Activated CD4-positive, alpha-beta T cell treated with anti-CD3 and anti-CD28 coated beads for 36 hours (primary cell): ENCODE results near the gene RASA3. TPM values are rescaled to one million over a fixed set of nuclear protein-coding genes. Genes with fewer than 3 reads are reported as not detected.
"Not testable (repeated sequence)": the region's sequence is repeated elsewhere in the genome, so short reads cannot be mapped to it uniquely, and the experiment has no call there.

Experiments
- ATAC-seq: fragments of 200-7000 bp; cut with Tn5 transposase; one replicate; pipeline ENCODE4 v1.10.0; 2021; ENCODE audit warnings: mild to moderate bottlenecking, moderate library complexity
- CTCF ChIA-PET: fragments of 350-600 bp; sonication (Branson Sonifier 250); formaldehyde crosslinking; loops from one replicate; lab custom pipeline; 2021; ENCODE audit warnings: antibody characterized with exemption; lab: Charles Lee
- POLR2A ChIA-PET: fragments of 350-600 bp; sonication (Branson Sonifier 250); formaldehyde crosslinking; loops from one replicate; lab custom pipeline; 2021; ENCODE audit warnings: antibody characterized with exemption, inconsistent platforms; lab: Charles Lee
- DNase-seq: peaks from one replicate; pipeline ENCODE4 v3.0.0-alpha.2; 2020
- H3K27ac Mint-ChIP-seq: one replicate; pipeline ENCODE4 v1.8.0; 2021; ENCODE audit warnings: mixed read lengths
- H3K27me3 Mint-ChIP-seq: one replicate; pipeline ENCODE4 v1.8.0; 2021; ENCODE audit warnings: mixed read lengths
- H3K36me3 Mint-ChIP-seq: one replicate; pipeline ENCODE4 v1.8.0; 2021; ENCODE audit warnings: low read depth, mixed read lengths
- H3K4me1 Mint-ChIP-seq: one replicate; pipeline ENCODE4 v1.8.0; 2021; ENCODE audit warnings: mixed read lengths
- H3K4me3 Mint-ChIP-seq: one replicate; pipeline ENCODE4 v1.8.0; 2021; ENCODE audit warnings: mild to moderate bottlenecking, moderate library complexity, mixed read lengths
- H3K9me3 Mint-ChIP-seq: one replicate; pipeline ENCODE4 v1.8.0; 2021; ENCODE audit warnings: low read depth, mixed read lengths
- intact Hi-C, 2 experiments: fragments of 100-400 bp; cut with DNase I in 1 of 2; cut with micrococcal nuclease in 1 of 2; formaldehyde crosslinking; loops; one replicate each; pipeline versions ENCODE4 v1.14.2 to v1.15.1; 2022 to 2024; cut with DNase I, micrococcal nuclease
- total RNA-seq, 2 experiments: library from RNA; stranded (reverse); gene quantifications; one replicate each; pipeline ENCODE4 v1.2.3, GENCODE V29; 2021

The RASA3 gene
- total RNA-seq, 2 experiments from 2014 or later, result 33.0 to 34.7 TPM

DNA sequence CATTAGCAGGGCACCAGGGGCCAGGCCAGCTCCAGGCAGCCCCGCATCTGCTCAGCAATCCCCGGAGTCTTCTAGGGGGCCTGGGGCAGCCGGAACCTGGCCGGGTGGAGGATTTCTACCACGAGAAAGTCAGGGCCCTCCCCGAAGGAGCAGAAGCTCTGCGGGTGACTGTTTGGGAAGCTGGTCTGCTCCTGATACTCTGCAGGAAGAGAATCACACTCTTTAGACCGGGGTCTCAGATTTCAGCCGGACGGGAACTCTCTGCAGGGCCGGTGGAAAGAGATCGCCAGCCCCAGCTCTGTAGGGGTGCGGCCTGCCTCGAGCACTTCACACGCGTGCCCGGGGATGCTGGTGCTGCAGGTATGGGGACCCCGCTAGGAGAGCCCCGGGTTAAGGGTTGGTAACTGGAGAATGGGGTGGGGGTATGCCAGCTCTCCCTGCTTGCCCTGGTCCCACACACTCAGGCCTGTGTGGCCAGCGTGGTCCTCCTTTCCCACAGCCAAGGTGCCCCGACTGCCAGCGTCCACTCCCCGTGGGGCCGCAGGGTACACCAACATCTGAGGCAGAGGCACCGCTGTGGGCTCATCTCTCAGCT, 20.1 kb downstream of the RASA3 start:
- intact Hi-C loops, result loop anchor here (5.0 to 10.0 kb wide), 3 partner anchors 35 to 298 kb away; no protein-coding TSS in a partner anchor
- POLR2A ChIA-PET, result interaction anchor here (0.7 kb wide), 1 partner anchor 16 kb away, joined by 3 read pairs; no protein-coding TSS in a partner anchor
- Mint-ChIP-seq H3K9me3 (no peaks in the 10 kb centered on the region), H3K4me3 (no peak overlapping the region), H3K36me3 (peaks cover 21% of the 10 kb centered on the region), H3K4me1 (peaks cover 79% of the 10 kb centered on the region), H3K27ac (peak overlapping the region; percentile 79), H3K27me3 (no peaks in the 10 kb centered on the region)
- CTCF ChIA-PET, result interaction anchor here (0.6 to 3.6 kb wide), 6 partner anchors 18 to 296 kb away, joined by 3 to 13 read pairs (median 4); no protein-coding TSS in a partner anchor
- DNase-seq (peak; percentile 2), ATAC-seq (no peak)

DNA sequence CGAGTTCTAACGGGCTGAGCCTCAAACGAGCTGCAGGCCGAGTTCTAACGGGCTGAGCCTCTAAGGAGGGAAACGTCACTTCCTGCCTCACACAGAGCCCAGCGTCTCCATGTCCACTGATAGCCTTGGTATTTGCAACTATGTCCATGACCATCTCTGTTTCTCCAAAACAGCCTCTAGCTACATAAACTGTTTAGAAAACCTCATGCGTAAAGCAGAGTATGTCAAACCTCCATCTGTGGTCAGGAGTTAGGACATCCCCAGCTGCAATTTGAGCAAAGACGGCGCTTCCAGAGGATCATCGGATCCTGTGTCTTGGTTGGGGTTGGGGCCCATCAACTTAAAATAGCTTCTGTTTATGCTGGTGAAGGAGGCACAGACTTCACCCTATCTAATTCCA, 20.8 kb downstream of the RASA3 start:
- H3K27me3 Mint-ChIP-seq, result no peaks in the 10 kb centered on the region
- DNase-seq (peak; percentile 57), ATAC-seq (no peak)
- peaks cover 15% of the 10 kb centered on the region for H3K36me3 Mint-ChIP-seq
- ChIA-PET POLR2A (interaction anchor here (0.7 kb wide), 1 partner anchor 17 kb away, joined by 3 read pairs; no protein-coding TSS in a partner anchor), CTCF (interaction anchor here (0.6 to 3.6 kb wide), 8 partner anchors 18 to 295 kb away, joined by 3 to 13 read pairs (median 4); no protein-coding TSS in a partner anchor)
- no peak overlapping the region for H3K4me3 Mint-ChIP-seq
- no peaks in the 10 kb centered on the region for H3K9me3 Mint-ChIP-seq
- H3K4me1 Mint-ChIP-seq, result peaks cover 82% of the 10 kb centered on the region
- intact Hi-C loops, result loop anchor here (2.0 to 10.0 kb wide), 5 partner anchors 13 to 297 kb away; no protein-coding TSS in a partner anchor
- peak overlapping the region; percentile 79 for H3K27ac Mint-ChIP-seq

DNA sequence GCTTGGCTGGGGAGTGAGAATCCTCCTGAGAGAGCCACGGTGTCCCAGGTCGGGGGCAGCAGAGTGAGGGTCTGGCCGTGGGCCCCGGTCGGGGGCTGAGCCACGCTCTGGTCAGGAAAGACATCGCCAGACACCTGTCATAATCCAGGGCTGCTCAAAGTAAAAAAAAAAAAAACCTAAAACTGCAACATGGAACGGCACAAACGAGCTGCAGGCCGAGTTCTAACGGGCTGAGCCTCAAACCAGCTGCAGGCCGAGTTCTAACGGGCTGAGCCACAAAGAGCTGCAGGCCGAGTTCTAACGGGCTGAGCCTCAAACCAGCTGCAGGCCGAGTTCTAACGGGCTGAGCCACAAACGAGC, 21.6 kb downstream of the RASA3 start:
- H3K9me3 Mint-ChIP-seq, DNase-seq, H3K27me3 Mint-ChIP-seq: not testable (repeated sequence)
- intact Hi-C loops, result loop anchor here (1.0 to 10.0 kb wide), 7 partner anchors 14 to 296 kb away; no protein-coding TSS in a partner anchor
- peak; percentile 1 for ATAC-seq
- peaks cover 14% of the 10 kb centered on the region for H3K36me3 Mint-ChIP-seq
- peak overlapping the region; percentile 74 for H3K4me3 Mint-ChIP-seq
- H3K27ac Mint-ChIP-seq, result peak overlapping the region; percentile 90
- ChIA-PET POLR2A (interaction anchor here (0.6 kb wide), 1 partner anchor 12 kb away, joined by 7 read pairs; no protein-coding TSS in a partner anchor), CTCF (interaction anchor here (0.6 to 3.6 kb wide), 10 partner anchors 10 to 116 kb away, joined by 3 to 13 read pairs (median 4); no protein-coding TSS in a partner anchor)
- H3K4me1 Mint-ChIP-seq, result peaks cover 81% of the 10 kb centered on the region

DNA sequence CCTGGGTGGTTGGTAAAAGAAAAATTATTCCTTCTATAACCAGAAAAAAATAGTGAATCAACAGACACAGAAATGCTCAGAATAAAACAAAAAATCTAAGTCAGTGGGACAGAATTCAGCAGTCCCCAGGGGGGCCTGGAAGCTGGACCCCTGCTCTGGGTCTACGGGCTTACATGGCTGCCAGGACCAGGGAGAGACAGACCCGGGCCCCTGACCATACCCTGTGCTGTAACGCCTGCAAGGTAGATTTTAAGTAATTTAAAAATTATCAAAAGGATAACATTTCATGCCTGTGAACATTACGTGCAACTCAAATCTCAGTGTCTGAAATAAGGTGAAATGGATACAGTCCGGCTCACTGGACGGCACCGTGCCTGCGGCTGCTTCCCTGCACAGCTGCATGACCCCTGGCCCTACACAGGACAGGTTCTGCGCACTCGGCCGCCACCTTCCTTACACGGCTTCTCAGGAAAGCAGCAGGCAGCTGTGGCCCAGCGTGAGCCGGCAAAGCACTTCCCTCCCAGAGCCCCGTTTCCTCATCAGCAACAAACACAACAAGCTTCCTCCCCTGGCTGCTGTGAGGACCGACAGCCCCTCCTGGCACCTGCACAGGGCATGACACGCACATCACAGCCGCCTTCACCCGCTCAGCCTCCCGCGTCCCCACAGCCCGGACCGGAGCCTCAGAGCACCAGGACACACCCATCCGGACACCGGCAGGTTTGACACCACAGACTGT, 22.2 kb downstream of the RASA3 start:
- Mint-ChIP-seq H3K4me1 (peaks cover 81% of the 10 kb centered on the region), H3K27me3 (no peaks in the 10 kb centered on the region), H3K36me3 (peaks cover 10% of the 10 kb centered on the region), H3K9me3 (no peaks in the 10 kb centered on the region), H3K27ac (peak overlapping the region; percentile 90), H3K4me3 (peak overlapping the region; percentile 74)
- ATAC-seq (peak; percentile 82), DNase-seq (peak; percentile 85)
- intact Hi-C loops, result loop anchor here (1.0 to 10.0 kb wide), 7 partner anchors 15 to 295 kb away; no protein-coding TSS in a partner anchor
- POLR2A ChIA-PET, result interaction anchor here (0.5 to 1.2 kb wide), 2 partner anchors 8 to 21 kb away, joined by 3 to 4 read pairs; no protein-coding TSS in a partner anchor
- CTCF ChIA-PET, result interaction anchor here (0.6 to 3.6 kb wide), 16 partner anchors 16 to 233 kb away, joined by 3 to 13 read pairs (median 4); partner anchors contain the start of gene CDC16

DNA sequence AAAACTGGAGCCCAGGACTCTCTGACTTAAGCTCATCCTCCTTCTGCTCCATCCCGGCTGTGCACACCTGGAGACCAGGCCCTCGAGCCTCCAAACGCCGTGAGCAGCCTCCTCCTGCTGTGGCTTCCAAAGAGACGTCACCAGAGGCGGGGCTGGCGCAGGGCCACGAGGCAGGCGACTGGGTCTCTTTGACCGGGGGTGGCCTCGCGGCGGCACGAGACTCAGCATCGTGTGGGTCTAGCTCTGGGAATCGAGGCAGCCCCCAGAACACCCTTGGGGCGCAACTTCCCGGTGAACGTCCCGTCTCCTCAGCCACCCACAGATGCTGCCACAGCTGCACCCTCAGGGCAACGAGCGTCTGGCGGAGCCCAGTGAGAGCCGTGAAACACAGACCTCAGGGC, 22.8 kb downstream of the RASA3 start:
- Mint-ChIP-seq H3K4me3 (peak overlapping the region; percentile 74), H3K27ac (peak overlapping the region; percentile 90), H3K4me1 (peaks cover 78% of the 10 kb centered on the region), H3K27me3 (no peaks in the 10 kb centered on the region), H3K36me3 (peaks cover 8% of the 10 kb centered on the region), H3K9me3 (no peaks in the 10 kb centered on the region)
- peak; percentile 34 for ATAC-seq
- peak; percentile 73 for DNase-seq
- intact Hi-C loops, result loop anchor here (1.0 to 10.0 kb wide), 7 partner anchors 15 to 295 kb away; no protein-coding TSS in a partner anchor
- POLR2A ChIA-PET, result interaction anchor here (0.5 to 1.2 kb wide), 2 partner anchors 8 to 21 kb away, joined by 3 to 4 read pairs; no protein-coding TSS in a partner anchor
- CTCF ChIA-PET, result interaction anchor here (0.6 to 3.6 kb wide), 12 partner anchors 15 to 233 kb away, joined by 3 to 13 read pairs (median 4); partner anchors contain the start of gene CDC16

DNA sequence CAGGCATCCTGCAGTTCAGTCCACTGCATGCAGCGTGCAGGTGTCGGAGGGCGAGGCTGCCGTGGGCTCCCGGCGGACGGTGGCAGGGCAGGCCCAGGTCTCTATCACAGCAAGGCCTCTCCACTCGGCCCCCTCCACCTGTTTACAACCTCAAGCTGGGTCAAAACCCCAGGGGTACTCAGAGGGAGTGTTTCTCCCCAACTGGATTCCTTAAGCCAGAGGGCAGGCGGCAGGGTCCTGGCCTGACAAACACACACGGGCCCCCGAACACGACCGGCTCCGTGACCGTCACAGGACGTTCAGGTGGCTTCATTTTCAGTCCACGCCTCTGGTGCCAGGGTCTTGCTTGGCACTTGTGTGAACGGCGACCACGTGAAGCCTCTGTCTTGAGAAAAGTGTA, 23.5 kb downstream of the RASA3 start:
- Mint-ChIP-seq H3K27ac (peak overlapping the region; percentile 90), H3K36me3 (peaks cover 6% of the 10 kb centered on the region), H3K9me3 (no peaks in the 10 kb centered on the region), H3K4me3 (peak overlapping the region; percentile 74), H3K4me1 (peaks cover 76% of the 10 kb centered on the region), H3K27me3 (no peaks in the 10 kb centered on the region)
- DNase-seq, result peak; percentile 22
- CTCF ChIA-PET, result interaction anchor here (0.9 to 3.6 kb wide), 7 partner anchors 34 to 126 kb away, joined by 3 to 13 read pairs (median 4); partner anchors contain the start of gene CDC16
- intact Hi-C loops, result no loop called here
- POLR2A ChIA-PET, result interaction anchor here (1.2 kb wide), 1 partner anchor 22 kb away, joined by 4 read pairs; no protein-coding TSS in a partner anchor
- ATAC-seq, result no peak

DNA sequence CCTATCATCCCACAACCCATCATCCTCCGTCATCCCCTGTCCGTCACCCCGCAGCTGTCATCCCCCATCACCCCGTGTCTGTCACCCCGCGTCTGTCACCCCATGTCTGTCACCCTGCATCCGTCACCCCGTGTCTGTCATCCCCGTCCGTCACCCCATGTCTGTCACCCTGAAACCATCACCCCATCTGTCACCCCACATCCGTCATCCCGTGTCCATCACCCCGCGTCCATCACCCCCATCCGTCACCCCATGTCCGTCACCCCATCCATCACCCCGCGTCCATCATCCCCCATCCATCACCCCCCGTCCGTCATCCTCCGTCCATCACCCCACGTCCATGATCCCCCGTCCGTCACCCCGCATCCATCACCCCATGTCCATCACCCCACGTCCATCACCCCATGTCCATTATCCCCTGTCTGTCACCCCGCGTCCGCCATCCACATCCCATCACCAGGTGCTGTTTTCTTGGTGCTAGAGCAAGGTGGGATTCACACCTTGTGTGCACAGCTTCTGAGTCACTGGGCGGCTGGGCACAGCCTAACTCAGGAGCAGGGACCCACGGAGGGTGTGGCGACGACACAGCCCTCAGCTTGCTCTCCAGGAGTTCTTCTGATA, 24.2 kb downstream of the RASA3 start:
- peak overlapping the region; percentile 38 for H3K4me3 Mint-ChIP-seq
- H3K4me1 Mint-ChIP-seq, result peaks cover 74% of the 10 kb centered on the region
- ATAC-seq, result no peak
- peak overlapping the region; percentile 90 for H3K27ac Mint-ChIP-seq
- POLR2A ChIA-PET, result no interaction called here
- peak; percentile 18 for DNase-seq
- CTCF ChIA-PET, result interaction anchor here (1.4 kb wide), 1 partner anchor 114 kb away, joined by 4 read pairs; no protein-coding TSS in a partner anchor
- peaks cover 4% of the 10 kb centered on the region for H3K36me3 Mint-ChIP-seq
- intact Hi-C loops, result no loop called here
- H3K9me3 Mint-ChIP-seq, result no peaks in the 10 kb centered on the region
- no peaks in the 10 kb centered on the region for H3K27me3 Mint-ChIP-seq

DNA sequence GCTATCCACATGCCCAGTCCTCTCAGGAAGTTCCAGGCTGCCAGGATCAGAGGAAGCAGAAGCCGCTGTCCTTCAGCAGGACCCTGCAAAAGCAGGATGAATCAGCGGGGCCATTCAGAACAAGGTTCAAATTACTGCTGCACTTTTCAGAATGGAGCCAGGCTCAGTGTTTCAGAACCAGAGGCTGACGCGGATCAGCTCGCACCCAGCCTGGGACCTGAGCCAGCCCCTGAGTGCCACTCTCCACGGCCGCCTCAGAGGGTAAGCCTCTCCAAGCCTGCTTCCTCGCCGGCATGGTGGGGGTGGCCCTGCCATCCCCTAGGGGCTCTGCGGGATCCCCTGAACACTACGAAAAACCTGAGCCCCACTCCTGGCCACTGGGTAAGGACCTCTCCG, 24.7 kb downstream of the RASA3 start:
- ChIA-PET POLR2A (no interaction called here), CTCF (no interaction called here)
- Mint-ChIP-seq H3K27me3 (no peaks in the 10 kb centered on the region), H3K4me1 (peaks cover 68% of the 10 kb centered on the region), H3K4me3 (no peak overlapping the region), H3K9me3 (no peaks in the 10 kb centered on the region), H3K27ac (peak overlapping the region; percentile 74), H3K36me3 (peaks cover 2% of the 10 kb centered on the region)
- DNase-seq, result peak; percentile 5
- no peak for ATAC-seq
- intact Hi-C loops, result no loop called here

DNA sequence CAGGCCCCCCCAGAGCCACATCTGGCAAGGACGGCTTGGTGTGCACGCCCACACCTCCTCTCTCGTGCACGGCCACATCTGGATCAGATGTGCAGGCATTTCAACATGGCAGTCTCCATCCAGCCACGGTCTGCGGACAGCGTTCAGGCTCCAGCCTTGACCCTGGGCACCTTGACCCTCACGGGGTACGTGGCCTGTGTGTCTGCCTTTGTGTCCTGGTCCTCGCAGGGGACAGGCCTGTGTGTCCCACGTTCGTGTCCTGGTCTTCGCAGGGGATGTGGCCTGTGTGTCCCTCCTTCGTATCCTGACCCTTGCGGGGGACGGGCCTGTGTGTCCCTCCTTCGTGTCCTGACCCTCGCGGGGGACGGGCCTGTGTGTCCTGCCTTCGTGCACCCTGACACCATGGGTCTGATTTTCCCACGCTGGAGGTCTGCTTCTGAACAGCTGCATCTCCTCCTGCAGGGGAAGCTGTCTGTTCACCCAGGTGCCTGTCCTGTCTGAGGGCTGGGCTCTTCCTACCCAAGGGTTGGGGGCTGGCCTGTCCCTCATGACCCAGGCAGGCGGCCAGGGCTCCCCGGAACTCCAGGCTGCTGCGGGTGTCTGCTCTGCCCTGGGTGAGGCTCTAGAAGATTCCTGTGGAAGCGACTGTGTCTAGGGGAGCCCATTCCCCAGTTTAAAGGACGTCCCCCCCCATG, 25.3 kb downstream of the RASA3 start:
- CTCF ChIA-PET, result no interaction called here

DNA sequence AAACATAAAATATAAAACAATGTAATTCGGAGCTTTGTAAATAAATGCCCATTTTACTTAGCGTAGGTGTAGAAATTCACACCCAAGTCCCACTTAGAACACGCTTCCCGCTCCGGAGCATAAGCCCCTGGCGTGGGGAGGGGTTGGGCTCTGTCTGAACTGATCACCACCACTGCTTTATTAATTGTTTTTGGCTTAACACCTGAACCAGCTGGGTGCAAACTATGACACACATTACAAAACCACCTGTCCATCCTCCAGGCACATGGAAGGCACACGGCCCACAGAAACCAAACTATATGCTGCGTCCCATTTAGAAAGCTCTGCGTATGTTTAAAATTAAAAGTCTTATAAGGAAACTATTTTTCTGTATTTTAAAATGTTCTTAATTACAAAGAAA, 25.9 kb downstream of the RASA3 start:
- Mint-ChIP-seq H3K4me1 (peaks cover 68% of the 10 kb centered on the region), H3K27me3 (no peaks in the 10 kb centered on the region), H3K27ac (no peak overlapping the region), H3K4me3 (no peak overlapping the region), H3K36me3 (peaks cover 2% of the 10 kb centered on the region), H3K9me3 (no peaks in the 10 kb centered on the region)
- ATAC-seq (no peak), DNase-seq (peak; percentile 2)
- ChIA-PET POLR2A (no interaction called here), CTCF (no interaction called here)
- intact Hi-C loops, result no loop called here

More for the DNA sequence above, 25.3 kb downstream of the RASA3 start:
- H3K4me1 Mint-ChIP-seq, result peaks cover 68% of the 10 kb centered on the region
- H3K9me3 Mint-ChIP-seq, result no peaks in the 10 kb centered on the region
- peaks cover 2% of the 10 kb centered on the region for H3K36me3 Mint-ChIP-seq
- H3K27me3 Mint-ChIP-seq, result no peaks in the 10 kb centered on the region
- no peak overlapping the region for H3K4me3 Mint-ChIP-seq
- DNase-seq, result peak; percentile 16
- no peak for ATAC-seq
- intact Hi-C loops, result no loop called here
- POLR2A ChIA-PET, result no interaction called here
- peak overlapping the region; percentile 65 for H3K27ac Mint-ChIP-seq
